K562 (cell line): ENCODE measurements around the gene GLRX2. TPM values are rescaled to one million over a fixed set of nuclear protein-coding genes. Genes with fewer than 3 reads are reported as not detected.

Experiments used
- CBX2 ChIP-seq: fragments of 200-600 bp; sonication (generic); IDR thresholded peaks from one replicate; pipeline ENCODE4 v1.6.1; 2012; ENCODE audit warnings: mild to moderate bottlenecking, low read length, inconsistent platforms; ENCODE audit not compliant: insufficient read depth, poor library complexity, severe bottlenecking
- CC2D1A ChIP-seq: fragments of 450-650 bp; IDR thresholded peaks from 2 replicates; pipeline ENCODE4 v1.6.1; 2017; ENCODE audit warnings: mild to moderate bottlenecking
- CEBPB ChIP-seq: fragments of 450-650 bp; IDR thresholded peaks from 2 replicates; pipeline ENCODE4 v1.6.1; 2016; ENCODE audit warnings: missing genetic modification characterization, missing compliant biosample characterization
- DPF2 ChIP-seq: fragments of 450-650 bp; IDR thresholded peaks from 2 replicates; pipeline ENCODE4 v1.6.1; 2016
- EP300 ChIP-seq: IDR thresholded peaks from 2 replicates; pipeline ENCODE4 v1.6.1; 2012; ENCODE audit warnings: low read length, improper control_type of control experiment
- FOSL1 ChIP-seq: fragments of 200-800 bp; sonication (Bioruptor generic); conservative IDR thresholded peaks from 2 replicates; pipeline ENCODE4 v1.6.1; 2016; ENCODE audit warnings: missing genetic modification characterization, missing compliant biosample characterization
- GABPB2 ChIP-seq: fragments of 250-450 bp; sonication (Bioruptor Pico); conservative IDR thresholded peaks from 2 replicates; pipeline ENCODE4 v1.5.1; 2021; ENCODE audit warnings: mild to moderate bottlenecking
- GTF2F1 ChIP-seq: IDR thresholded peaks from 2 replicates; pipeline ENCODE4 v1.6.1; 2011; ENCODE audit warnings: low read depth, low read length, improper control_type of control experiment
- NCOA6 ChIP-seq: fragments of 450-650 bp; IDR thresholded peaks from 2 replicates; pipeline ENCODE4 v1.6.1; 2017; ENCODE audit warnings: mild to moderate bottlenecking
- NRF1 ChIP-seq, 2 experiments: fragments of 450-650 bp; IDR thresholded peaks in 1 of 2; conservative IDR thresholded peaks in 1 of 2; 2 replicates each; pipeline ENCODE4 v1.6.1; 2014; ENCODE audit warnings: mild to moderate bottlenecking in 2 of 2
- OTX1 ChIP-seq: fragments of 450-650 bp; formaldehyde crosslinking; IDR thresholded peaks from 2 replicates; pipeline ENCODE4 v1.4.0; 2022; ENCODE audit warnings: mild to moderate bottlenecking
- PTTG1 ChIP-seq: fragments of 450-650 bp; IDR thresholded peaks from 2 replicates; pipeline ENCODE4 v1.6.1; 2016; ENCODE audit warnings: low read depth, mild to moderate bottlenecking, missing genetic modification characterization, missing compliant biosample characterization
- SMC3 ChIP-seq: conservative IDR thresholded peaks from 2 replicates; pipeline ENCODE4 v1.6.1; 2011; ENCODE audit warnings: low read depth, low read length, improper control_type of control experiment; ENCODE audit not compliant: insufficient read depth
- SREBF1 ChIP-seq: fragments of 150-350 bp; IDR thresholded peaks from 2 replicates; pipeline ENCODE4 v1.6.1; 2014; ENCODE audit warnings: antibody characterized with exemption, low read depth, low read length, borderline replicate concordance
- SRF ChIP-seq, 2 experiments: fragments of 250-450, 450-650 bp in 1 of 2; sonication (Bioruptor Pico) in 1 of 2; sonication (generic) in 1 of 2; formaldehyde crosslinking; IDR thresholded peaks; 2 replicates each; pipeline versions ENCODE4 v1.5.0 to v1.5.1; 2020 to 2022; ENCODE audit warnings: mild to moderate bottlenecking in 1 of 2, missing genetic modification reagents in 1 of 2
- TBL1XR1 ChIP-seq, 2 experiments: IDR thresholded peaks; 2 replicates each; pipeline ENCODE4 v1.6.1; 2012; ENCODE audit warnings: improper control_type of control experiment in 2 of 2, low read length in 2 of 2, mild to moderate bottlenecking in 1 of 2
- WHSC1 ChIP-seq: IDR thresholded peaks from one replicate; pipeline ENCODE4 v1.6.1; 2012; ENCODE audit warnings: low read length, control low read depth, inconsistent platforms
- ZFP36 ChIP-seq: fragments of 150-350 bp; IDR thresholded peaks from 2 replicates; pipeline ENCODE4 v1.6.1; 2018; ENCODE audit warnings: low read length, low read depth; ENCODE audit not compliant: partially characterized antibody
- ZNF12 ChIP-seq: sonication (generic); formaldehyde crosslinking; IDR thresholded peaks from 2 replicates; pipeline ENCODE4 v1.4.0; 2020; ENCODE audit warnings: mild to moderate bottlenecking, missing genetic modification reagents
- ZNF134 ChIP-seq: fragments of 250-450 bp; sonication (Bioruptor Pico); conservative IDR thresholded peaks from 2 replicates; pipeline ENCODE4 v1.4.0; 2020
- ZNF174 ChIP-seq: fragments of 250-450 bp; sonication (Bioruptor Pico); IDR thresholded peaks from 2 replicates; pipeline ENCODE4 v1.4.0; 2020; ENCODE audit warnings: mild to moderate bottlenecking
- ZNF217 ChIP-seq: sonication (generic); formaldehyde crosslinking; IDR thresholded peaks from 2 replicates; pipeline ENCODE4 v1.8.0; 2022; ENCODE audit warnings: mild to moderate bottlenecking, missing genetic modification reagents
- ZNF584 ChIP-seq: fragments of 200-800 bp; sonication (Bioruptor generic); IDR thresholded peaks from 2 replicates; pipeline ENCODE4 v1.6.1; 2016; ENCODE audit warnings: low read depth, mild to moderate bottlenecking, missing genetic modification characterization, missing compliant biosample characterization
- ZNF76 ChIP-seq: fragments of 250-450 bp; sonication (Bioruptor Pico); IDR thresholded peaks from 2 replicates; pipeline ENCODE4 v1.4.0; 2020; ENCODE audit warnings: mild to moderate bottlenecking, moderate library complexity, borderline replicate concordance
- polyA plus RNA-seq, 8 experiments: library from polyadenylated mRNA; depleted of rRNA in 4 of 8; stranded (reverse) in 5 of 8; unstranded in 3 of 8; fragments of >200 nt; fragmentation: Nextera tagmentation in 2 of 8; fragmentation: Illumina TruSeq in 1 of 8; extraction: Ambion mirVana in 2 of 8; extraction: Trizol in 1 of 8; gene quantifications; 2 replicates each; pipeline versions ENCODE4 v1.2.1 to v1.2.3, GENCODE V29; 2011 to 2014; ENCODE audit warnings: inconsistent platforms in 1 of 8, missing spikeins in 1 of 8
- total RNA-seq, 7 experiments: library from RNA; depleted of rRNA in 6 of 7; stranded (reverse); fragments of >200 nt in 6 of 7; fragmentation: Illumina TruSeq in 2 of 7; extraction: Trizol in 2 of 7; gene quantifications; 2 replicates each; pipeline versions ENCODE4 v1.2.1 to v1.2.3, GENCODE V29; 2011 to 2021; ENCODE audit warnings: low replicate concordance in 1 of 7
- TF ChIP-seq, protein P1 (sequence below): sonication (generic); formaldehyde crosslinking; IDR thresholded peaks from 2 replicates; pipeline ENCODE4 v1.8.1; 2022; ENCODE audit warnings: missing genetic modification reagents
- TF ChIP-seq, protein P2 (sequence below): sonication (generic); formaldehyde crosslinking; IDR thresholded peaks from 2 replicates; pipeline ENCODE4 v1.8.0; 2022; ENCODE audit warnings: mild to moderate bottlenecking, missing genetic modification reagents
- TF ChIP-seq, protein P3 (sequence below): fragments of 250-450 bp; sonication (Bioruptor Pico); IDR thresholded peaks from 2 replicates; pipeline ENCODE4 v1.5.0; 2020; ENCODE audit warnings: mild to moderate bottlenecking

Gene GLRX2
- total and polyA plus RNA-seq, 9 of the 15 experiments (the other 6 are each of a cell fraction or from before 2014, with no cell fraction given): 13.3 to 82.6 (median 55.1) TPM

DNA sequence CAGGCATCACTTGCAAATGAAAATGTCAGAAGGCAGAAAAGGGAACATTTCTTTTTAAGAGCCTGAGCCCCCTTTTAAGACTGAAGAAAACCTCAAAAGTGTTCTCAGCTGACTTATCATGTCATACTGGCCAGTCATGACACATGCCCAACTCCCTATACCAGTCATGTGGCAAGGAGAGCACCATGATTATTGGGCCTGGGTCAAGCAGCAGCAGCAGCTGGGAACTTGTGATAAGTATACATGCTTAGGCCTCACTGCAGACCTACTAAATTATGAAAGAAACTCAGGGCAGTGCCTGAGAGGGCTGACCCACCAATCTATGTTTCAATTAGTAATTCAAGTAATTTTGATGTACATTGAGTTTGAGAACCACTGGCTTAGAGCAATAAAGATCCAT lies 37.2 kb downstream of the GLRX2 start (continued):
- TF ChIP-seq ZNF584: 0 out of 2 replicates have a peak, but pooled peaks have one; percentile 33
- TF ChIP-seq NCOA6: no peak
- TF ChIP-seq OTX1: no peak
- TF ChIP-seq PTTG1 (tag): no peak
- TF ChIP-seq, protein P1, sequence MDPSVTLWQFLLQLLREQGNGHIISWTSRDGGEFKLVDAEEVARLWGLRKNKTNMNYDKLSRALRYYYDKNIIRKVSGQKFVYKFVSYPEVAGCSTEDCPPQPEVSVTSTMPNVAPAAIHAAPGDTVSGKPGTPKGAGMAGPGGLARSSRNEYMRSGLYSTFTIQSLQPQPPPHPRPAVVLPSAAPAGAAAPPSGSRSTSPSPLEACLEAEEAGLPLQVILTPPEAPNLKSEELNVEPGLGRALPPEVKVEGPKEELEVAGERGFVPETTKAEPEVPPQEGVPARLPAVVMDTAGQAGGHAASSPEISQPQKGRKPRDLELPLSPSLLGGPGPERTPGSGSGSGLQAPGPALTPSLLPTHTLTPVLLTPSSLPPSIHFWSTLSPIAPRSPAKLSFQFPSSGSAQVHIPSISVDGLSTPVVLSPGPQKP (CRISPR knock-in tag): no peak
- TF ChIP-seq GTF2F1: no peak
- 0 out of 4 replicates have a peak, but pooled peaks have one; percentile 8 to 15 for TF ChIP-seq NRF1 (conservative IDR thresholded peaks at IDR 0.05 in 1 of 2, IDR thresholded peaks at IDR 0.05 in 1 of 2)
- TF ChIP-seq CC2D1A: 0 out of 2 replicates have a peak, but pooled peaks have one; percentile 28
- TF ChIP-seq SMC3: no peak
- peak; percentile 89 for TF ChIP-seq ZNF134 (CRISPR knock-in tag)
- no peak for TF ChIP-seq SRF (CRISPR knock-in tag; IDR thresholded peaks at IDR 0.05)
- TF ChIP-seq EP300: peak; percentile 69; the same call in 1 of the 2 replicates
- TF ChIP-seq SREBF1: no peak
- TF ChIP-seq, protein P2, sequence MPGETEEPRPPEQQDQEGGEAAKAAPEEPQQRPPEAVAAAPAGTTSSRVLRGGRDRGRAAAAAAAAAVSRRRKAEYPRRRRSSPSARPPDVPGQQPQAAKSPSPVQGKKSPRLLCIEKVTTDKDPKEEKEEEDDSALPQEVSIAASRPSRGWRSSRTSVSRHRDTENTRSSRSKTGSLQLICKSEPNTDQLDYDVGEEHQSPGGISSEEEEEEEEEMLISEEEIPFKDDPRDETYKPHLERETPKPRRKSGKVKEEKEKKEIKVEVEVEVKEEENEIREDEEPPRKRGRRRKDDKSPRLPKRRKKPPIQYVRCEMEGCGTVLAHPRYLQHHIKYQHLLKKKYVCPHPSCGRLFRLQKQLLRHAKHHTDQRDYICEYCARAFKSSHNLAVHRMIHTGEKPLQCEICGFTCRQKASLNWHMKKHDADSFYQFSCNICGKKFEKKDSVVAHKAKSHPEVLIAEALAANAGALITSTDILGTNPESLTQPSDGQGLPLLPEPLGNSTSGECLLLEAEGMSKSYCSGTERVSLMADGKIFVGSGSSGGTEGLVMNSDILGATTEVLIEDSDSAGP (CRISPR knock-in tag): no peak
- TF ChIP-seq TBL1XR1 (IDR thresholded peaks at IDR 0.05; ENCODE audit: low read length in 2 of 2): no peak
- TF ChIP-seq GABPB2 (CRISPR knock-in tag): no peak
- no peak for TF ChIP-seq WHSC1
- no peak for TF ChIP-seq ZNF217 (CRISPR knock-in tag)
- TF ChIP-seq ZNF76 (CRISPR knock-in tag): no peak
- TF ChIP-seq FOSL1 (tag): peak; percentile 63; the same call in 1 of the 2 replicates
- peak; percentile 74 for TF ChIP-seq DPF2
- TF ChIP-seq ZFP36: no peak
- TF ChIP-seq CBX2: no peak
- TF ChIP-seq, protein P3, sequence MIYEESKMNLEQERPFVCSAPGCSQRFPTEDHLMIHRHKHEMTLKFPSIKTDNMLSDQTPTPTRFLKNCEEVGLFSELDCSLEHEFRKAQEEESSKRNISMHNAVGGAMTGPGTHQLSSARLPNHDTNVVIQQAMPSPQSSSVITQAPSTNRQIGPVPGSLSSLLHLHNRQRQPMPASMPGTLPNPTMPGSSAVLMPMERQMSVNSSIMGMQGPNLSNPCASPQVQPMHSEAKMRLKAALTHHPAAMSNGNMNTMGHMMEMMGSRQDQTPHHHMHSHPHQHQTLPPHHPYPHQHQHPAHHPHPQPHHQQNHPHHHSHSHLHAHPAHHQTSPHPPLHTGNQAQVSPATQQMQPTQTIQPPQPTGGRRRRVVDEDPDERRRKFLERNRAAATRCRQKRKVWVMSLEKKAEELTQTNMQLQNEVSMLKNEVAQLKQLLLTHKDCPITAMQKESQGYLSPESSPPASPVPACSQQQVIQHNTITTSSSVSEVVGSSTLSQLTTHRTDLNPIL: no peak
- no peak for TF ChIP-seq ZNF12 (CRISPR knock-in tag)
- no peak for TF ChIP-seq ZNF174 (CRISPR knock-in tag)
- TF ChIP-seq CEBPB (tag): no peak
